ENCODE results near the gene SYNPR. TPM values are rescaled to one million over a fixed set of nuclear protein-coding genes. Genes with fewer than 3 reads are reported as not detected.

Gene SYNPR
- total and polyA plus RNA-seq, 5 donors from 2014 or later: not detected

GRCh38 chr3:63474828-63475518 is 196.9 kb downstream of the SYNPR start:
- ATAC-seq (ENCODE audit: low read depth in 2 of 2) (no peak), DNase-seq (no peak)
- no peaks in the 10 kb centered on the region for H3K4me1 ChIP-seq (ENCODE audit: control insufficient read depth, insufficient read depth, low read length, poor library complexity, severe bottlenecking)
- peaks cover 0 to 5% (median 0%) of the 10 kb centered on the region in 7 donors for H3K9me3 Mint-ChIP-seq
- no peak overlapping the region for H3K27ac Mint-ChIP-seq
- no peaks in the 10 kb centered on the region for H3K9me3 ChIP-seq (ENCODE audit: control insufficient read depth in 2 of 2, low read length in 2 of 2)
- H3K27me3 Mint-ChIP-seq: no peaks in the 10 kb centered on the region
- H3K36me3 ChIP-seq (ENCODE audit: control insufficient read depth, insufficient read depth, low read length): no peaks in the 10 kb centered on the region
- no peak overlapping the region for H3K4me3 ChIP-seq (ENCODE audit: low read depth, low read length)
- no peaks in the 10 kb centered on the region for H3K4me1 Mint-ChIP-seq
- H3K27ac ChIP-seq (ENCODE audit: insufficient read depth, low read length, poor library complexity, severe bottlenecking): no peak overlapping the region
- H3K4me3 Mint-ChIP-seq: no peak overlapping the region
- H3K36me3 Mint-ChIP-seq: no peaks in the 10 kb centered on the region
- H3K27me3 ChIP-seq (ENCODE audit: control insufficient read depth, insufficient read depth, low read length): no peaks in the 10 kb centered on the region

- H3K36me3 Mint-ChIP-seq: no peaks in the 10 kb centered on the region
- H3K4me3 Mint-ChIP-seq: no peak overlapping the region
- Histone ChIP-seq H3K4me3 (ENCODE audit: low read depth, low read length) (no peak overlapping the region), H3K4me1 (ENCODE audit: control insufficient read depth, insufficient read depth, low read length, poor library complexity, severe bottlenecking) (no peaks in the 10 kb centered on the region), H3K36me3 (ENCODE audit: control insufficient read depth, insufficient read depth, low read length) (no peaks in the 10 kb centered on the region), H3K27me3 (ENCODE audit: control insufficient read depth, insufficient read depth, low read length) (no peaks in the 10 kb centered on the region), H3K27ac (ENCODE audit: insufficient read depth, low read length, poor library complexity, severe bottlenecking) (no peak overlapping the region), H3K9me3 (ENCODE audit: control insufficient read depth in 2 of 2, low read length in 2 of 2) (no peaks in the 10 kb centered on the region)
- H3K27me3 Mint-ChIP-seq: no peaks in the 10 kb centered on the region
- no peak for ATAC-seq (ENCODE audit: low read depth in 2 of 2)
- H3K27ac Mint-ChIP-seq: no peak overlapping the region
- H3K9me3 Mint-ChIP-seq: peaks cover 0 to 4% (median 0%) of the 10 kb centered on the region in 7 donors
- DNase-seq: no peak
- no peaks in the 10 kb centered on the region for H3K4me1 Mint-ChIP-seq
Observed at GRCh38 chr3:63477494-63478129, 199.5 kb downstream of the SYNPR start.

GRCh38 chr3:63478990-63479660 is 201.0 kb downstream of the SYNPR start:
- Mint-ChIP-seq H3K27me3 (no peaks in the 10 kb centered on the region), H3K27ac (no peak overlapping the region), H3K36me3 (no peaks in the 10 kb centered on the region), H3K4me1 (no peaks in the 10 kb centered on the region), H3K4me3 (no peak overlapping the region), H3K9me3 (peaks cover 0 to 5% (median 0%) of the 10 kb centered on the region in 7 donors)
- H3K9me3 ChIP-seq (ENCODE audit: control insufficient read depth in 2 of 2, low read length in 2 of 2): no peaks in the 10 kb centered on the region
- ATAC-seq (ENCODE audit: low read depth in 2 of 2) (no peak), DNase-seq (no peak)
- no peaks in the 10 kb centered on the region for H3K27me3 ChIP-seq (ENCODE audit: control insufficient read depth, insufficient read depth, low read length)
- H3K4me1 ChIP-seq (ENCODE audit: control insufficient read depth, insufficient read depth, low read length, poor library complexity, severe bottlenecking): no peaks in the 10 kb centered on the region
- no peak overlapping the region for H3K4me3 ChIP-seq (ENCODE audit: low read depth, low read length)
- H3K36me3 ChIP-seq (ENCODE audit: control insufficient read depth, insufficient read depth, low read length): no peaks in the 10 kb centered on the region
- no peak overlapping the region for H3K27ac ChIP-seq (ENCODE audit: insufficient read depth, low read length, poor library complexity, severe bottlenecking)

- Histone ChIP-seq H3K4me1 (ENCODE audit: control insufficient read depth, insufficient read depth, low read length, poor library complexity, severe bottlenecking) (no peaks in the 10 kb centered on the region), H3K27ac (ENCODE audit: insufficient read depth, low read length, poor library complexity, severe bottlenecking) (no peak overlapping the region), H3K36me3 (ENCODE audit: control insufficient read depth, insufficient read depth, low read length) (no peaks in the 10 kb centered on the region), H3K9me3 (ENCODE audit: control insufficient read depth in 2 of 2, low read length in 2 of 2) (no peaks in the 10 kb centered on the region), H3K4me3 (ENCODE audit: low read depth, low read length) (no peak overlapping the region), H3K27me3 (ENCODE audit: control insufficient read depth, insufficient read depth, low read length) (no peaks in the 10 kb centered on the region)
- DNase-seq (no peak), ATAC-seq (ENCODE audit: low read depth in 2 of 2) (no peak)
- Mint-ChIP-seq H3K9me3 (peaks cover 0 to 5% (median 0%) of the 10 kb centered on the region in 7 donors), H3K27me3 (no peaks in the 10 kb centered on the region), H3K36me3 (no peaks in the 10 kb centered on the region), H3K27ac (no peak overlapping the region), H3K4me1 (no peaks in the 10 kb centered on the region), H3K4me3 (no peak overlapping the region)
Observed at GRCh38 chr3:63479661-63480035, 201.5 kb downstream of the SYNPR start.

- Histone ChIP-seq H3K27me3 (ENCODE audit: control insufficient read depth, insufficient read depth, low read length) (no peaks in the 10 kb centered on the region), H3K9me3 (ENCODE audit: control insufficient read depth in 2 of 2, low read length in 2 of 2) (no peaks in the 10 kb centered on the region), H3K36me3 (ENCODE audit: control insufficient read depth, insufficient read depth, low read length) (no peaks in the 10 kb centered on the region), H3K27ac (ENCODE audit: insufficient read depth, low read length, poor library complexity, severe bottlenecking) (no peak overlapping the region), H3K4me3 (ENCODE audit: low read depth, low read length) (no peak overlapping the region), H3K4me1 (ENCODE audit: control insufficient read depth, insufficient read depth, low read length, poor library complexity, severe bottlenecking) (no peaks in the 10 kb centered on the region)
- no peaks in the 10 kb centered on the region for H3K36me3 Mint-ChIP-seq
- no peaks in the 10 kb centered on the region for H3K4me1 Mint-ChIP-seq
- H3K9me3 Mint-ChIP-seq: peaks cover 0 to 5% (median 1%) of the 10 kb centered on the region in 7 donors
- DNase-seq (no peak), ATAC-seq (ENCODE audit: low read depth in 2 of 2) (no peak)
- no peak overlapping the region for H3K4me3 Mint-ChIP-seq
- H3K27me3 Mint-ChIP-seq: no peaks in the 10 kb centered on the region
- H3K27ac Mint-ChIP-seq: no peak overlapping the region
Observed at GRCh38 chr3:63481627-63482026, 203.5 kb downstream of the SYNPR start.

GRCh38 chr3:63482341-63482740 is 204.2 kb downstream of the SYNPR start:
- Mint-ChIP-seq H3K4me3 (no peak overlapping the region), H3K9me3 (peaks cover 0 to 5% (median 1%) of the 10 kb centered on the region in 7 donors), H3K4me1 (no peaks in the 10 kb centered on the region), H3K27ac (no peak overlapping the region), H3K27me3 (no peaks in the 10 kb centered on the region), H3K36me3 (no peaks in the 10 kb centered on the region)
- DNase-seq (no peak), ATAC-seq (ENCODE audit: low read depth in 2 of 2) (no peak)
- no peak overlapping the region for H3K4me3 ChIP-seq (ENCODE audit: low read depth, low read length)
- H3K27ac ChIP-seq (ENCODE audit: insufficient read depth, low read length, poor library complexity, severe bottlenecking): no peak overlapping the region
- H3K27me3 ChIP-seq (ENCODE audit: control insufficient read depth, insufficient read depth, low read length): no peaks in the 10 kb centered on the region
- no peaks in the 10 kb centered on the region for H3K4me1 ChIP-seq (ENCODE audit: control insufficient read depth, insufficient read depth, low read length, poor library complexity, severe bottlenecking)
- no peaks in the 10 kb centered on the region for H3K36me3 ChIP-seq (ENCODE audit: control insufficient read depth, insufficient read depth, low read length)
- H3K9me3 ChIP-seq (ENCODE audit: control insufficient read depth in 2 of 2, low read length in 2 of 2): no peaks in the 10 kb centered on the region

- Mint-ChIP-seq H3K27me3 (no peaks in the 10 kb centered on the region), H3K4me3 (no peak overlapping the region), H3K4me1 (no peaks in the 10 kb centered on the region), H3K9me3 (peaks cover 0 to 5% (median 1%) of the 10 kb centered on the region in 7 donors), H3K27ac (no peak overlapping the region), H3K36me3 (no peaks in the 10 kb centered on the region)
- Histone ChIP-seq H3K27ac (ENCODE audit: insufficient read depth, low read length, poor library complexity, severe bottlenecking) (no peak overlapping the region), H3K4me1 (ENCODE audit: control insufficient read depth, insufficient read depth, low read length, poor library complexity, severe bottlenecking) (no peaks in the 10 kb centered on the region), H3K4me3 (ENCODE audit: low read depth, low read length) (no peak overlapping the region), H3K27me3 (ENCODE audit: control insufficient read depth, insufficient read depth, low read length) (no peaks in the 10 kb centered on the region), H3K36me3 (ENCODE audit: control insufficient read depth, insufficient read depth, low read length) (no peaks in the 10 kb centered on the region), H3K9me3 (ENCODE audit: control insufficient read depth in 2 of 2, low read length in 2 of 2) (no peaks in the 10 kb centered on the region)
- ATAC-seq (ENCODE audit: low read depth in 2 of 2): no peak
- no peak for DNase-seq
Observed at GRCh38 chr3:63492464-63492863, 214.4 kb downstream of the SYNPR start.

All from CD4-positive, CD25-positive, alpha-beta regulatory T cell (primary cell).